ENCODE measurements around the gene TACC2. TPM values are rescaled to one million over a fixed set of nuclear protein-coding genes. Genes with fewer than 3 reads are reported as not detected.

Gene TACC2
- total and polyA plus RNA-seq, 2 donors (not counting 3 experiments of a cell fraction or from before 2014, with no cell fraction given), result 14.4 to 46.2 TPM

GRCh38 chr10:121974535-121975294 is 14.2 kb upstream of the TACC2 start, which contains the start of gene NSMCE4A:
TSS of gene NSMCE4A (minus strand) at chr10:121975217. CDS start at chr10:121975165, 52 bp downstream.
- peak within 1 kb of the TSS; percentile 91 for H3K9ac ChIP-seq (replicated peaks; ENCODE audit: extremely low read depth, insufficient read depth, low read length)
- no peaks in the 10 kb centered on the region for H3K27me3 ChIP-seq (ENCODE audit: control insufficient read depth in 2 of 2, insufficient read depth in 2 of 2, low read length in 2 of 2)
- peak; percentile 66 for TF ChIP-seq POLR2AphosphoS5 (IDR thresholded peaks at IDR 0.05; ENCODE audit: insufficient read depth, low read depth, low read length)
- TF ChIP-seq CTCF (IDR thresholded peaks at IDR 0.05; ENCODE audit: extremely low read depth in 1 of 2, insufficient read depth in 1 of 2, low read depth in 1 of 2, low read length in 2 of 2), result peak; percentile 73 to 87
- TF ChIP-seq POLR2A (IDR thresholded peaks at IDR 0.05; ENCODE audit: low read depth, low read length), result peak; percentile 66
- TF ChIP-seq MAX (IDR thresholded peaks at IDR 0.05; ENCODE audit: insufficient read depth, insufficient read length), result no peak
- H4K20me1 ChIP-seq (replicated peaks; ENCODE audit: control insufficient read depth, extremely low read depth, insufficient read depth, low read length), result no peaks in the 10 kb centered on the region
- H3K36me3 ChIP-seq (ENCODE audit: control insufficient read depth in 2 of 2, extremely low read depth in 1 of 2, insufficient read depth in 2 of 2, low read length in 2 of 2), result peaks cover 0 to 4% of the 10 kb centered on the region in 2 experiments
- peak within 1 kb of the TSS; percentile 83 for H2AFZ ChIP-seq (ENCODE audit: low read depth, low read length)
- peak within 1 kb of the TSS; percentile 81 for H3K27ac ChIP-seq (ENCODE audit: insufficient read depth, low read depth, low read length)
- CTCF ChIA-PET, result interaction anchor here (0.8 to 2.1 kb wide), 8 partner anchors 17 to 1026 kb away, joined by 3 to 11 read pairs (median 4); partner anchors contain the start of gene ATE1
- DNase-seq (ENCODE audit: low read depth, low spot score), result peak; percentile 77
- H3K79me2 ChIP-seq (ENCODE audit: control insufficient read depth, insufficient read depth, low read length), result peaks cover 22% of the 10 kb centered on the region
- dilution Hi-C loops (cut with MboI; ENCODE audit: extremely low pct_ligation_motif_present, low sequenced_read_pairs), result no loop called here
- FAIRE-seq, result peak; percentile 83
- peak within 1 kb of the TSS; percentile 95 for H3K4me2 ChIP-seq (ENCODE audit: insufficient read depth, low read length)
- peak within 1 kb of the TSS; percentile 80 to 92 (median 85) for H3K4me3 ChIP-seq (replicated peaks in 1 of 3; ENCODE audit: insufficient read depth in 1 of 3, low read depth in 1 of 3, low read length in 3 of 3)
- no peaks in the 10 kb centered on the region for H3K9me3 ChIP-seq (replicated peaks; ENCODE audit: control insufficient read depth, insufficient read depth, low read length)
- intact Hi-C loops (cut with micrococcal nuclease), result loop anchor here (1.0 to 5.0 kb wide), 8 partner anchors 18 to 167 kb away; partner anchors contain the start of gene ATE1
- TSS peak; percentile 46 for BruUV-seq (replicated peaks)
- H3K9me1 ChIP-seq (replicated peaks; ENCODE audit: control insufficient read depth, extremely low read depth, insufficient read depth, low read length), result no peaks in the 10 kb centered on the region
- peaks cover 10% of the 10 kb centered on the region for H3K4me1 ChIP-seq (ENCODE audit: control insufficient read depth, extremely low read depth, insufficient read depth, low read length)
- POLR2A ChIA-PET, result no interaction called here
